HEK293T (cell line): ENCODE data around the gene GALNT14.

Source experiments
- CTCF ChIA-PET: fragments of 350-600 bp; formaldehyde crosslinking; extraction: SDS; loops from one replicate; lab custom pipeline; 2021; ENCODE audit warnings: antibody characterized with exemption, inconsistent platforms; lab: Yijun Ruan, JAX
- POLR2A ChIA-PET: fragments of 350-600 bp; formaldehyde crosslinking; extraction: SDS; loops from one replicate; lab custom pipeline; 2020; ENCODE audit warnings: antibody characterized with exemption, inconsistent platforms; lab: Yijun Ruan, JAX
- DNase-seq: peaks from one replicate; pipeline ENCODE4 v3.0.0; 2012; ENCODE audit warnings: mixed read lengths; ENCODE audit errors: extremely low spot score
- ARNT ChIP-seq: fragments of 450-650 bp; IDR thresholded peaks from 2 replicates; pipeline ENCODE4 v1.6.1; 2017; ENCODE audit warnings: mild to moderate bottlenecking
- BHLHE40 ChIP-seq: fragments of 450-650 bp; IDR thresholded peaks from 2 replicates; pipeline ENCODE4 v1.6.1; 2016; ENCODE audit warnings: mild to moderate bottlenecking, moderate library complexity, borderline replicate concordance
- CTBP1 ChIP-seq: fragments of 450-650 bp; IDR thresholded peaks from 2 replicates; pipeline ENCODE4 v1.6.1; 2016; ENCODE audit warnings: borderline replicate concordance
- ELF4 ChIP-seq: fragments of 450-650 bp; IDR thresholded peaks from 2 replicates; pipeline ENCODE4 v1.6.1; 2017; ENCODE audit warnings: antibody characterized with exemption
- FOXA1 ChIP-seq: fragments of 450-650 bp; IDR thresholded peaks from 2 replicates; pipeline ENCODE4 v1.6.1; 2016; ENCODE audit warnings: mild to moderate bottlenecking
- FOXK2 ChIP-seq: fragments of 450-650 bp; IDR thresholded peaks from 2 replicates; pipeline ENCODE4 v1.6.1; 2016; ENCODE audit warnings: mild to moderate bottlenecking
- FOXM1 ChIP-seq: fragments of 450-650 bp; IDR thresholded peaks from 2 replicates; pipeline ENCODE4 v1.6.1; 2017; ENCODE audit warnings: mild to moderate bottlenecking, borderline replicate concordance
- HDGF ChIP-seq: fragments of 450-650 bp; IDR thresholded peaks from 2 replicates; pipeline ENCODE4 v1.6.1; 2017; ENCODE audit warnings: antibody characterized with exemption, borderline replicate concordance
- L3MBTL2 ChIP-seq: fragments of 450-650 bp; conservative IDR thresholded peaks from 2 replicates; pipeline ENCODE4 v1.6.1; 2016; ENCODE audit warnings: mild to moderate bottlenecking
- LEF1 ChIP-seq: fragments of 450-650 bp; IDR thresholded peaks from 2 replicates; pipeline ENCODE4 v1.6.1; 2017; ENCODE audit warnings: mild to moderate bottlenecking, borderline replicate concordance
- NFRKB ChIP-seq: fragments of 450-650 bp; IDR thresholded peaks from 2 replicates; pipeline ENCODE4 v1.6.1; 2016; ENCODE audit warnings: mild to moderate bottlenecking, moderate library complexity
- SP1 ChIP-seq: fragments of 450-650 bp; IDR thresholded peaks from 2 replicates; pipeline ENCODE4 v1.6.1; 2017
- SUZ12 ChIP-seq: fragments of 450-650 bp; IDR thresholded peaks from 2 replicates; pipeline ENCODE4 v1.6.1; 2016; ENCODE audit warnings: mild to moderate bottlenecking
- TARDBP ChIP-seq: fragments of 450-650 bp; IDR thresholded peaks from 2 replicates; pipeline ENCODE4 v1.6.1; 2016
- ZNF384 ChIP-seq: fragments of 450-650 bp; IDR thresholded peaks from 2 replicates; pipeline ENCODE4 v1.6.1; 2016
- TF ChIP-seq, protein P1 (sequence below): fragments of 450-650 bp; IDR thresholded peaks from 2 replicates; pipeline ENCODE4 v1.6.1; 2016

Gene GALNT14

DNA sequence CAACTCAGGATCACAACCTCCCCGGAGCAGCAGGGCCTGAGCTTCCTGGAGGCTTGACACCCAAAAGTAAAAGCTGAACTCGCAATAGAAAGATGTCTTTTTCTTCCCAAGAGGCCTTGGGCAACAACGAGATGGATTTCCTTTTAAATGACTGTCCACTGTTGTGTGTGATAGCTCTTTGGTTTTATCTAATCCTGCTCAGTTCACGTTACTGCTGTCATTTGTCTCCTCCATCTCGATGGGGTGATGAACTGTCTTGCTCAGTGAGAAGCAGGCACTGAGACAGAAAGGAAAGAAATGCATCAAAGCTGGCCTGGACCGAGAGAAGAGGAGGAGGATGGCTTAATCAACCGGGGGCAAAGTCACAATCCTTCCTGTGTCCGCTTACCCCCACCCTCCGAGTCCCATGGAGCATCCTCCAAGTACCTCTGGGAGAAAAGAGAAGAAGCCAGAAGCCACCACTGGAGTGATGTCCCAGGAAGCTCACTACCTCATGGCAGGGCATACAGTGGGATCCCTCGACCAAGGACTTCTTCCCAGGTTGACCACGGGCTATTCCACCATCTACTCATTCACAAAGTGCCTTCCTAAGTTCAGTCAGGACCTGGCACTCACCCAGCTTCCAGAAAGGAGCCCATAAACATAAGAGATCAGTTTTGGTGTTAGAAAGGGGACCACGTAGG, 68.5 kb downstream of the GALNT14 start:
- DNase-seq = no peak
- POLR2A ChIA-PET = no interaction called here
- TF ChIP-seq LEF1 (no peak), SUZ12 (no peak), FOXA1 (no peak), ELF4 (no peak), L3MBTL2 (no peak), FOXK2 (no peak), FOXM1 (no peak), CTBP1 (no peak), BHLHE40 (no peak), ZNF384 (no peak), NFRKB (no peak), ARNT (no peak), HDGF (no peak), SP1 (no peak), TARDBP (no peak)
- TF ChIP-seq, protein P1, sequence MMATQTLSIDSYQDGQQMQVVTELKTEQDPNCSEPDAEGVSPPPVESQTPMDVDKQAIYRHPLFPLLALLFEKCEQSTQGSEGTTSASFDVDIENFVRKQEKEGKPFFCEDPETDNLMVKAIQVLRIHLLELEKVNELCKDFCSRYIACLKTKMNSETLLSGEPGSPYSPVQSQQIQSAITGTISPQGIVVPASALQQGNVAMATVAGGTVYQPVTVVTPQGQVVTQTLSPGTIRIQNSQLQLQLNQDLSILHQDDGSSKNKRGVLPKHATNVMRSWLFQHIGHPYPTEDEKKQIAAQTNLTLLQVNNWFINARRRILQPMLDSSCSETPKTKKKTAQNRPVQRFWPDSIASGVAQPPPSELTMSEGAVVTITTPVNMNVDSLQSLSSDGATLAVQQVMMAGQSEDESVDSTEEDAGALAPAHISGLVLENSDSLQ = no peak
- CTCF ChIA-PET = no interaction called here

GRCh38 chr2:31067259-31067658, 71.0 kb downstream of the GALNT14 start:
- no peak for DNase-seq
- POLR2A ChIA-PET = no interaction called here
- TF ChIP-seq FOXK2 = no peak
- TF ChIP-seq ELF4 = no peak
- no peak for TF ChIP-seq NFRKB
- TF ChIP-seq BHLHE40 = no peak
- CTCF ChIA-PET = interaction anchor here (1.1 kb wide), 1 partner anchor 103 kb away, joined by 4 read pairs; no protein-coding TSS in a partner anchor

GRCh38 chr2:31066551-31066950, 71.7 kb downstream of the GALNT14 start:
- TF ChIP-seq, protein P1 = no peak
- TF ChIP-seq LEF1 = no peak
- no peak for TF ChIP-seq BHLHE40
- TF ChIP-seq FOXM1 = no peak
- TF ChIP-seq ARNT = no peak
- no peak for TF ChIP-seq ZNF384
- no peak for TF ChIP-seq FOXA1
- no peak for TF ChIP-seq SP1
- no peak for TF ChIP-seq NFRKB
- TF ChIP-seq HDGF = no peak
- TF ChIP-seq FOXK2 = no peak
- TF ChIP-seq L3MBTL2 = no peak
- no peak for TF ChIP-seq ELF4
- no peak for TF ChIP-seq SUZ12
- TF ChIP-seq CTBP1 = no peak
- no peak for TF ChIP-seq TARDBP
- no peak for DNase-seq
- ChIA-PET POLR2A (no interaction called here), CTCF (interaction anchor here (1.1 kb wide), 1 partner anchor 104 kb away, joined by 4 read pairs; no protein-coding TSS in a partner anchor)

DNA sequence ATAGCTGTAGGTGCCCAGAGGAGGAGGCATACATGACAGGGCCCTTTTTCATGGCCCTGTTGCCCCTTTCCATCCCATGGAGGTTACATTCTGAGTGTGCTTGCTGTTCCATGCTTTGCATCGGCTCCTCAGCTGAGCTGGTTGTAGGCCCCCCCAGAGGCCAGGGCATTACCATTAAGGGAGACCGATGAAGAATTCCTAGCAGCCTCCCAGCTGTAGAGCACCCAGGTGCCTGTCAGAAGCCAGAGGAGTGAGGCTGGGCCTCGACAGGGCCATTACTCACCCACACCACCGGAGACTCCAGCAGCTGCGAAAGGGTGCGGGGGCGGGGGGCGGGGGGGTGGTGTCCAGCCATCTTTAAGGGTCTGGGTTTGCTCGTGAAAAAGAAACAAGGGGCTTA, 72.2 kb downstream of the GALNT14 start:
- DNase-seq = no peak
- POLR2A ChIA-PET = no interaction called here
- CTCF ChIA-PET = interaction anchor here (1.1 kb wide), 1 partner anchor 104 kb away, joined by 4 read pairs; no protein-coding TSS in a partner anchor
- TF ChIP-seq BHLHE40 (no peak), SUZ12 (no peak), ELF4 (no peak), TARDBP (no peak), LEF1 (no peak), HDGF (no peak), NFRKB (no peak), CTBP1 (no peak), ARNT (no peak), SP1 (no peak), FOXM1 (no peak), L3MBTL2 (no peak), FOXA1 (no peak), FOXK2 (no peak), ZNF384 (no peak)
- TF ChIP-seq, protein P1 = no peak

- TF ChIP-seq NFRKB = no peak
- TF ChIP-seq SUZ12 = no peak
- no peak for TF ChIP-seq FOXK2
- TF ChIP-seq ELF4 = no peak
- TF ChIP-seq TARDBP = no peak
- TF ChIP-seq ARNT = no peak
- TF ChIP-seq, protein P1 = no peak
- no peak for TF ChIP-seq LEF1
- no peak for TF ChIP-seq ZNF384
- ChIA-PET POLR2A (no interaction called here), CTCF (no interaction called here)
- no peak for DNase-seq
Observed at GRCh38 chr2:31065356-31065755, 72.9 kb downstream of the GALNT14 start.
